Astrocyte (in vitro differentiated cells and primary cell): ENCODE measurements around the gene GNAI3. TPM values are rescaled to one million over a fixed set of nuclear protein-coding genes. Genes with fewer than 3 reads are reported as not detected.

Source experiments
- DNase-seq: peaks from one replicate; pipeline ENCODE4 v3.0.0-alpha.2; 2010; ENCODE audit warnings: low read depth
- FAIRE-seq: peaks from 2 replicates; lab custom pipeline; 2011; peaks lifted over from hg19 to GRCh38; lab: Jason Lieb, UNC
- H2AFZ ChIP-seq: 2 replicates; pipeline ENCODE4 v1.6.0; 2012; ENCODE audit warnings: low read depth, low read length, inconsistent platforms
- H3K27ac ChIP-seq: 2 replicates; pipeline ENCODE4 v1.5.1; 2011; ENCODE audit warnings: low read depth, low read length, inconsistent platforms
- H3K27me3 ChIP-seq: 2 replicates; pipeline ENCODE4 v1.6.0; 2011; ENCODE audit warnings: low read length, inconsistent platforms; ENCODE audit not compliant: insufficient read depth
- H3K36me3 ChIP-seq: 2 replicates; pipeline ENCODE4 v1.5.1; 2011; ENCODE audit warnings: low read length, inconsistent platforms; ENCODE audit not compliant: insufficient read depth
- H3K4me1 ChIP-seq: 2 replicates; pipeline ENCODE4 v1.5.1; 2011; ENCODE audit warnings: low read length, inconsistent platforms; ENCODE audit not compliant: insufficient read depth
- H3K4me2 ChIP-seq: 2 replicates; pipeline ENCODE4 v1.6.0; 2012; ENCODE audit warnings: low read length, inconsistent platforms
- H3K4me3 ChIP-seq: 2 replicates; pipeline ENCODE4 v1.5.1; 2011; ENCODE audit warnings: low read depth, mild to moderate bottlenecking, low read length, inconsistent platforms; ENCODE audit not compliant: insufficient read depth
- H3K79me2 ChIP-seq: 2 replicates; pipeline ENCODE4 v1.6.0; 2012; ENCODE audit warnings: mild to moderate bottlenecking, low read length, inconsistent platforms; ENCODE audit not compliant: insufficient read depth
- H3K9ac ChIP-seq: 2 replicates; pipeline ENCODE4 v1.6.0; 2012; ENCODE audit warnings: mild to moderate bottlenecking, low read length, inconsistent platforms
- H3K9me3 ChIP-seq: 2 replicates; pipeline ENCODE4 v1.5.1; 2012; ENCODE audit warnings: low read depth, mild to moderate bottlenecking, low read length, inconsistent platforms; ENCODE audit not compliant: insufficient read depth
- H4K20me1 ChIP-seq: 2 replicates; pipeline ENCODE4 v1.6.0; 2012; ENCODE audit warnings: low read length, inconsistent platforms; ENCODE audit not compliant: insufficient read depth
- H3K27ac Mint-ChIP-seq: one replicate; pipeline ENCODE4 v1.8.0; 2021; ENCODE audit warnings: mild to moderate bottlenecking, mixed read lengths; ENCODE audit not compliant: unreplicated experiment
- H3K27me3 Mint-ChIP-seq: one replicate; pipeline ENCODE4 v1.8.0; 2021; ENCODE audit warnings: low read depth, mixed read lengths; ENCODE audit not compliant: unreplicated experiment
- H3K36me3 Mint-ChIP-seq: one replicate; pipeline ENCODE4 v1.8.0; 2021; ENCODE audit warnings: low read depth, mixed read lengths; ENCODE audit not compliant: unreplicated experiment
- H3K4me1 Mint-ChIP-seq: one replicate; pipeline ENCODE4 v1.8.0; 2021; ENCODE audit warnings: low read depth, mixed read lengths; ENCODE audit not compliant: unreplicated experiment
- H3K4me3 Mint-ChIP-seq: one replicate; pipeline ENCODE4 v1.8.0; 2021; ENCODE audit warnings: mild to moderate bottlenecking, moderate library complexity, mixed read lengths; ENCODE audit not compliant: unreplicated experiment
- H3K9me3 Mint-ChIP-seq: one replicate; pipeline ENCODE4 v1.8.0; 2021; ENCODE audit warnings: mild to moderate bottlenecking, mixed read lengths; ENCODE audit not compliant: unreplicated experiment
- EZH2 ChIP-seq: IDR thresholded peaks from 2 replicates; pipeline ENCODE4 v1.6.1; 2012; ENCODE audit warnings: mild to moderate bottlenecking, low read length, inconsistent platforms; ENCODE audit not compliant: insufficient read depth
- total RNA-seq: library from RNA; stranded (reverse); gene quantifications from 2 replicates; pipeline ENCODE4 v1.2.1, GENCODE V29; 2021
- TF ChIP-seq, protein P1 (sequence below): IDR thresholded peaks from 2 replicates; pipeline ENCODE4 v1.5.1; 2011; ENCODE audit warnings: low read depth, mild to moderate bottlenecking, inconsistent platforms, low read length, moderate library complexity; ENCODE audit not compliant: insufficient read depth

Gene GNAI3
- total RNA-seq, 1 donor from 2014 or later, result 16.1 TPM

DNA sequence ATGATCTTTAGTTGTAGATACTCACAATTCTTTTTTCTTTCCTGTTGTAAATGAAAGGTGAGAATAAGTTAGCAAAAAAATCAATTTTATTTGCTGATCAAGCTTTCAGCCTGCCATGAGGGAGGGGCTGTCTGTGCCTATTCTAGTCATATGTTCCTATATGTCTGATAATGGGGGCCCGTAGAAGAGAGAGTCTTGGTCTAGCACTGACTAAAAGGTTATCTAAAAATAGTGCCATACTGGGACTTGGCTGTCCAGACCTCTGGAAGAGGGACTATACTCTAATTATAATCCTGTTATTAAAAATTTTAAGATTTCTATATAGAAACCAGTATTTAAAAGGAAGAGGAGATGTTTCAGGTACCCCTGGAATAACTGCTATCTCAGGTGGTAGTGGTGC lies 18.6 kb downstream of the GNAI3 start:
- H3K9ac ChIP-seq, result no peak overlapping the region
- H3K4me3 ChIP-seq, result no peak overlapping the region
- no peak overlapping the region for H2AFZ ChIP-seq
- Mint-ChIP-seq H3K9me3 (no peaks in the 10 kb centered on the region), H3K27ac (no peak overlapping the region), H3K27me3 (no peaks in the 10 kb centered on the region), H3K4me1 (peaks cover 27% of the 10 kb centered on the region), H3K36me3 (no peaks in the 10 kb centered on the region), H3K4me3 (no peak overlapping the region)
- H3K4me2 ChIP-seq, result no peak overlapping the region
- FAIRE-seq (no peak), DNase-seq (no peak)
- H3K36me3 ChIP-seq, result no peaks in the 10 kb centered on the region
- peaks cover 98% of the 10 kb centered on the region for H4K20me1 ChIP-seq
- H3K79me2 ChIP-seq, result peaks cover 99% of the 10 kb centered on the region
- no peak for TF ChIP-seq EZH2
- TF ChIP-seq, protein P1, sequence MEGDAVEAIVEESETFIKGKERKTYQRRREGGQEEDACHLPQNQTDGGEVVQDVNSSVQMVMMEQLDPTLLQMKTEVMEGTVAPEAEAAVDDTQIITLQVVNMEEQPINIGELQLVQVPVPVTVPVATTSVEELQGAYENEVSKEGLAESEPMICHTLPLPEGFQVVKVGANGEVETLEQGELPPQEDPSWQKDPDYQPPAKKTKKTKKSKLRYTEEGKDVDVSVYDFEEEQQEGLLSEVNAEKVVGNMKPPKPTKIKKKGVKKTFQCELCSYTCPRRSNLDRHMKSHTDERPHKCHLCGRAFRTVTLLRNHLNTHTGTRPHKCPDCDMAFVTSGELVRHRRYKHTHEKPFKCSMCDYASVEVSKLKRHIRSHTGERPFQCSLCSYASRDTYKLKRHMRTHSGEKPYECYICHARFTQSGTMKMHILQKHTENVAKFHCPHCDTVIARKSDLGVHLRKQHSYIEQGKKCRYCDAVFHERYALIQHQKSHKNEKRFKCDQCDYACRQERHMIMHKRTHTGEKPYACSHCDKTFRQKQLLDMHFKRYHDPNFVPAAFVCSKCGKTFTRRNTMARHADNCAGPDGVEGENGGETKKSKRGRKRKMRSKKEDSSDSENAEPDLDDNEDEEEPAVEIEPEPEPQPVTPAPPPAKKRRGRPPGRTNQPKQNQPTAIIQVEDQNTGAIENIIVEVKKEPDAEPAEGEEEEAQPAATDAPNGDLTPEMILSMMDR, result no peak
- no peaks in the 10 kb centered on the region for H3K9me3 ChIP-seq
- peaks cover 4% of the 10 kb centered on the region for H3K4me1 ChIP-seq
- H3K27ac ChIP-seq, result no peak overlapping the region
- no peaks in the 10 kb centered on the region for H3K27me3 ChIP-seq

DNA sequence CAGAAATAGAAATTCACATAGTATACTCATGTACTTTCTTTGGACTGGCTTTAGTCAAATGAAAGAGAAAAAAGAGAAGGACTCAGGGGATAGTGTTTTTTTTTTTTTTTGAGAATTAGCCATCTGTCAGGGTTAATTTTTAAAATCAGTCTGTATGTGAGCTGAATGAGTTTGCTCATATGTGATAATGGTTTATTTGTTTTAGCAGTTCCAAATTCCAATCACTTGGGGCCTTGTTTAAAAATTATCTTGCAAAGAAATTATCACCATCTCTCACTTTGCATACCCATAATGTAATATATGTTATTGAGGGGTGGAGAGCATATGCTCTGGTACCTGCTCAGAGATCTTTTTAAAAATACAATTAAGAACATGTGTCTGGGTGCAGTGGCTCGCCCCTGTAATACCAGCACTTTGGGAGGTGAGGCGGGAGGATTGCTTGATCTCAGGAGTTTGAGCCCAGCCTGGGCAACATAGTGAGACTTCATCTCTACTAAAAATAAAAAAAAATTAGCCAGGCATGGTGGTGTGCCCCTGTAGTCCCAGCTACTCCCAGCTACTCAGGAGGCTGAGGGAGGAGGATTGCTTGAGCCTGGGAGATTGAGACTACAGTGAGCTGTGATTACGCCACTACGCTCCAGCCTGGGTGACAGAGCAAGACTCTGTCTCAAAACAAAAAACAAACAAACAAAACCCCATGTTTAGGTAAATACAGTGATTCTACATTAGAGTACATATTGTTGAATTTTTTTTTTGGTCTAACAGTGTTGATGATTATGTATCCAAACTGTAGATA lies 19.7 kb downstream of the GNAI3 start:
- Histone ChIP-seq H3K27ac (no peak overlapping the region), H3K27me3 (no peaks in the 10 kb centered on the region), H3K4me3 (no peak overlapping the region), H3K4me2 (no peak overlapping the region), H3K9ac (no peak overlapping the region), H3K4me1 (peaks cover 4% of the 10 kb centered on the region), H3K79me2 (peaks cover 99% of the 10 kb centered on the region), H2AFZ (no peak overlapping the region), H3K9me3 (no peaks in the 10 kb centered on the region), H4K20me1 (peaks cover 96% of the 10 kb centered on the region), H3K36me3 (no peaks in the 10 kb centered on the region)
- Mint-ChIP-seq H3K27ac (no peak overlapping the region), H3K4me3 (no peak overlapping the region), H3K9me3 (no peaks in the 10 kb centered on the region), H3K36me3 (no peaks in the 10 kb centered on the region), H3K4me1 (peaks cover 21% of the 10 kb centered on the region), H3K27me3 (no peaks in the 10 kb centered on the region)
- FAIRE-seq, result no peak
- DNase-seq, result no peak
- TF ChIP-seq EZH2, result no peak
- TF ChIP-seq, protein P1, result no peak

DNA sequence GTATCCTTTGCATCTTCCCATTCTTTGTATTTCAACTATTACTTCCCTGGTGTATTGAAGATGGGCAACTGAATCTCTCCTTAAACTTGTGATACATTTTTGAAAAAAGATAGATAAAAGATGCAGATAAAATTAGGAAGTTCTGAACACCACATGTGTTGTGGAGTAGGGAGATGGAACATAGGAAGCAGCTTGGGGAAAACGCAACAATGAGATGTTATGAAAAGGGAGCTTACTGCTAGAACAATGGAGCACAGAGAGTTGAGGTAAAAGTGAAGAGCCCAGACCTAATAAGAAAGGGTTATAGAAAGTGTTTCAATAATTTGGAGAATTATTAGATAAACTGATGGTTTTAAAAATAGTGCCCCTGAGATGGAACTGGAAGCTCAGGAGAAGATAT lies 20.9 kb downstream of the GNAI3 start:
- Mint-ChIP-seq H3K36me3 (no peaks in the 10 kb centered on the region), H3K4me1 (peaks cover 14% of the 10 kb centered on the region), H3K27me3 (no peaks in the 10 kb centered on the region), H3K4me3 (no peak overlapping the region), H3K27ac (no peak overlapping the region), H3K9me3 (no peaks in the 10 kb centered on the region)
- no peak for DNase-seq
- TF ChIP-seq, protein P1, result no peak
- no peak for TF ChIP-seq EZH2
- H3K27ac ChIP-seq, result no peak overlapping the region
- no peak overlapping the region for H3K4me3 ChIP-seq
- H2AFZ ChIP-seq, result no peak overlapping the region
- H3K79me2 ChIP-seq, result peaks cover 99% of the 10 kb centered on the region
- no peaks in the 10 kb centered on the region for H3K9me3 ChIP-seq
- peaks cover 94% of the 10 kb centered on the region for H4K20me1 ChIP-seq
- no peaks in the 10 kb centered on the region for H3K36me3 ChIP-seq
- FAIRE-seq, result no peak
- H3K9ac ChIP-seq, result no peak overlapping the region
- no peak overlapping the region for H3K4me2 ChIP-seq
- H3K27me3 ChIP-seq, result no peaks in the 10 kb centered on the region
- peaks cover 3% of the 10 kb centered on the region for H3K4me1 ChIP-seq
